Left ventricle myocardium superior (tissue), 1 donor: Measurements from ENCODE around the gene PI4KA. TPM values are rescaled to one million over a fixed set of nuclear protein-coding genes. Genes with fewer than 3 reads are reported as not detected.

Source experiments
- ATAC-seq: fragments of 200-7000 bp; cut with Tn5 transposase; one replicate; pipeline ENCODE4 v1.9.1; 2020; ENCODE audit warnings: mild to moderate bottlenecking, moderate library complexity
- DNase-seq: peaks from one replicate; pipeline ENCODE4 v3.0.0-alpha.2; 2020
- intact Hi-C: fragments of 100-400 bp; cut with micrococcal nuclease; formaldehyde crosslinking; loops from one replicate; pipeline ENCODE4 v1.11.0; 2022
- total RNA-seq: library from RNA; stranded (reverse); fragmentation: NEBNext Ultra II Directional; extraction: Animal tissue kit (Norgen Biotek cat#: 25700); gene quantifications from one replicate; pipeline ENCODE4 v1.2.1, GENCODE V29; 2021
- donor health status: DM: no; HTN: yes; CAD: no; lungs with severe emphysema.

Gene PI4KA
- total RNA-seq, 1 donor from 2014 or later = 46.2 TPM

GRCh38 chr22:20802922-20803553, 55.6 kb downstream of the PI4KA start:
- no peak for ATAC-seq
- no peak for DNase-seq
- intact Hi-C loops = no loop called here

DNA sequence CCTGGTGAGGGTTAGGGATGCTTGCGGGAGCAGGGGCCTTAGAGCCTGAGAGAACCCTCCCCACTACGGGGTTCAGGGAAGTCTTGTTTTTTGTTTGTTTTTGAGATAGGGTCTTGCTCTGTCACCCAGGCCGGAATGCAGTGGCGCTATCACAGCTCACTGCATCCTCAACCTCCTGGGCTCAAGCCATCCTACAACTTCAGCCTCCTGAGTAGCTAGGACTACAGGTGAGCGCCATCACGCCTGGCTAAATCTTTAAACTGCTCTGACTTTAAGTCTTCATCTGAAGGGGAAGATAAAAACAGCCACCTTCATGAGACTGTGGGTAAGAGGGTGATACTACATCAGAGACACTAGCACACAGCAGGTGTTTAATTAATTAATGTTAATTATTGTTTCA, 56.2 kb downstream of the PI4KA start:
- DNase-seq (no peak), ATAC-seq (no peak)
- intact Hi-C loops = no loop called here

- no peak for ATAC-seq
- intact Hi-C loops = no loop called here
- DNase-seq = no peak
These were observed 59.2 kb downstream of the PI4KA start for GRCh38 chr22:20799449-20799848.

DNA sequence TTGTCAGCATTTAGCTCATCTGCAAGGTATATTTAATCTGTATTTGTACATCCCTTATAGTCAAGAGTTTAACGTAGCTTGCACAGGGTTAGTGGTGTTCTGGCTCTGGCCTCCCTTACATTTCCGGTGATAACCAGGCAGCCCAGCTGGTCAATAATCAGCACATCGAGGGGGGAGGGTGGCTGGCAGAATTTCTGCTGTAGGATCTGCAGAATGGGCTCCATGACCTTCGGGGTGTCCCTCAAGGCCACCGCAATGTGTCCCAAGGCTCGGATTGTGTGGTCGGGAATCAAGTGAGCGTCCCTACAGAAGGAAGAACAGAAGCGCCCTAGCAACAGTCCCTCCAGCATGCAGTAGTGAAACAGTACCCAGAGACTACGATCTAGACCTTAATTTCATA, 59.6 kb downstream of the PI4KA start:
- intact Hi-C loops = no loop called here
- ATAC-seq (no peak), DNase-seq (no peak)

DNA sequence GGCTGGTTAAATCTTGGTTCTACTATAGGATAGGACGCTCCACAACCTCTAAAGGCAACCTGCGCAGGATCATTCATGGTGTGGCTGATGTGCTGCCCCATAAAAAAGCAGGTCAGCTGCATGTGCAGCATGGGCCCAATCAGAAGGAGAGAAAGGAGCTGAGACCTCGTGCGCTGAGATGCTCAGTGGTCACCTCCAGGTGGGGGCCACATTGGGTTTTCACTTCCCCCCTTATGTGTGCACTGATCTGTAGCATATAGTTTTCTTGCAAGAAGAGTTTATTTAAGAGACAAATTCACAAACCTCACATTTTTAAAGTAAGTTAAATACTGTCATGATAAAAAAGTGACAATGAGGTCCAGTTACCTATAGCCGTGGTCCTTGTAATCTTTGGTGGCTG, 60.4 kb downstream of the PI4KA start:
- no peak for DNase-seq
- intact Hi-C loops = no loop called here
- no peak for ATAC-seq

GRCh38 chr22:20796731-20797130, 61.9 kb downstream of the PI4KA start:
- DNase-seq (no peak), ATAC-seq (no peak)
- intact Hi-C loops = no loop called here

- ATAC-seq = no peak
- intact Hi-C loops = no loop called here
- no peak for DNase-seq
These were observed 63.8 kb downstream of the PI4KA start for GRCh38 chr22:20794650-20795413.

DNA sequence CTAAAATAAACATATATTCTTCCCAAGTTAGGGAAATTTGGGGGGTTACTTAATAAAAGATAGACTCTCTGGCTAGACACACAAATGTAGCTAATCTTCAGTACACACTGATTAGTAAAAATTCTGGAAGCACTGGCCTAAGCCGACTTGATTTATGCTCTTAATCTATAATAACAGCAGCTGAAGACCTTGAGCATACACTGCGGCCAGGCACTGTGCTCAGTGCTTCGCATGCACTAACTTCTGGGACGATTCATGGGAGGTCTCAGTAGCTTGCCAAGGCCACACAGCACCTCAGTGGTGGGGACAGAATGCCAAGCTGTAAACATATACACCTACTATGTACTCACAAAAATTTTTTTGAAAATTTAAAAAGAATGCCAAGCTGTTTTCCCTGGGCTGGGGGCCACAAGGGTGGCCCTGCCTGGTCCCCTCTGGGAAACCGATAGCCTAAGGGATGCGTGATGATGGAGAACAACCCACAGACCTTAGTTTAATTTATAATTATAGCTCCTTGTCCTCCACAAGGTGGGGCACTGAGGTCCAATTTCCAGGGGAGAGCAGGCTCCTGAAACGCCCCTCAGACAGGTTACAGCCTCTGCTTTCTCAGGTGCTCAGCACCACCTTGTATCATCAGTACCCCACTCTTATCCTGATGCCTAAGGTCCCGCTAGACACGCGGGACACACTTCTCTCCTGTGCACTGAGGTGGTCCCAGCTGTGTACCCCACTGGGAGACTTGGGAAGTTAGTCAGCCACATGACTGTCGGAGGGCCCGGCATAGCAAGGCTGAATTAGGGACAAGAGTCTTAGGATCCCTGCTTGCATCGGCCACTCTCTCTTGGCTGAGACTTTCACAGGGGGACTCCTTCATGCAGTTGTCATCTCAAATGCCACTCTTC, 64.6 kb downstream of the PI4KA start:
- ATAC-seq (no peak), DNase-seq (no peak)
- intact Hi-C loops = no loop called here

DNA sequence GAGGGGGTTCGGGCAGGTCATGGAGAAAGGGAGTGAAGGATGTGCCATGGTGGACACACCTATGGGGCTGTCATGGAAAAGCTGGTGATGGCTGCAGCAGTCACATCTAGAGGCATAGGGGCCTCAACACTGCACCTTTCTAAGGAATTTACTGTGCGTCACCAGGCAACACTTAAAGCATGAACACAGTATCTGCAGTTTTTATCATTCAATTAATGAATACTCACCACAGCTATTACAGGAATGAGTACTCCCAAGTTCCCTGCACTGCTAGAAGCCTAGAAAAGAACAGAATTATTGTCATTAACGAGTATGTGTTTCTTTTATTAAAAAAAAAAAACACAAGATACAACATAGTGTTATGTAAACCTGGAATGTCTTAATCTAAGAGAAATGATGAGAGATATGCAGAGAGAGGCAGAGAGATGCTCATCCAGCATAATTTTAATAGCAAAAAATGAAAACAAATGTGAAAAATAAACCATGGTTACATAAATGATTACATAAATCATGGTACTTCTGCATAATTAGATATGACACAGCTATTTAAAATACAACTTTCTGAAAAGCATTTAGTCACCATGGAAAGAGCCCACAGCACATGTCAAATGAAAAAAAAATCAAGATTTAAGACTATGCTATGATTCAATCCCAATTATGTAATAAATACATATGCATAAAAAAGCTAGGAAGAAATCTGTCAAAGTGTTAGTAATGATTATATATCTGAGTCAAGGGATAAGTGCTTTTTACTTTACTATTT, 65.5 kb downstream of the PI4KA start:
- intact Hi-C loops = no loop called here
- DNase-seq (no peak), ATAC-seq (no peak)

GRCh38 chr22:20792221-20792965, 66.2 kb downstream of the PI4KA start:
- intact Hi-C loops = no loop called here
- ATAC-seq (no peak), DNase-seq (no peak)

DNA sequence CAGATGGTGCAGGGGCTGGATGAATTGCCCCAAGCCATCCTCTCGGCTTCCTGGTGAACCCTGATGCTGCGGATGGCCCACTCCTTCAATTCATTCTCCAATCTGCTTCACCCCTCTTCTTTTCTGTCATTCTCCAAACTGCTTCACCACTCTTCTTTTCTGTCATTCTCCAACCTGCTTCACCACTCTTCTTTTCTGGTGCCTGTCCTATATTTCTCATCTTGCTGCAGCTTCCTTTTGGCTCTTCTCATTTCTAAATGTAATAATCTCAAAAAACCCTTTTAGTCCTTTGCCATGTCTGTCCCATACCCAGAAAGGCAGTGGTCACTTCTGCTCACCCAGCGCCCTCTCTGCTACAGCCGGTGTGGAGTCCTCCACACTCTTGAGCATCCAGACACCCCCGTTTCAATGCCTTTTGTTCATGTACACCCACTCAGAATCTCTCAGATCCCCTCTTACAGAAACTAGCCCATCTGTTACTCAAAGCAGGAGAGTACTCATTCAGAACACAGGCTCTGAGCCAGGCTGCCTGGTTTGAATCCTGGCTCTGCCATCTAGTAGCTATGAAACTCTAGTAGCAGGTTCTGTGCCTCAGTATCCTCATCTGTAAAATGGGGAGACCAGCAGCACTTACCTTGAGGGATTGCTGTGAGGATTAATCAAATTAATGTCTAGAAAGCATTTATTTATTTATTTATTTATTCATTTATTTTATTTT, 69.8 kb downstream of the PI4KA start:
- intact Hi-C loops = loop anchor here (10.0 kb wide), 1 partner anchor 1106 kb away; no protein-coding TSS in a partner anchor
- ATAC-seq (no peak), DNase-seq (no peak)

- ATAC-seq (no peak), DNase-seq (no peak)
- intact Hi-C loops = loop anchor here (10.0 kb wide), 1 partner anchor 1107 kb away; no protein-coding TSS in a partner anchor
These were observed 70.6 kb downstream of the PI4KA start for GRCh38 chr22:20787746-20788626.

DNA sequence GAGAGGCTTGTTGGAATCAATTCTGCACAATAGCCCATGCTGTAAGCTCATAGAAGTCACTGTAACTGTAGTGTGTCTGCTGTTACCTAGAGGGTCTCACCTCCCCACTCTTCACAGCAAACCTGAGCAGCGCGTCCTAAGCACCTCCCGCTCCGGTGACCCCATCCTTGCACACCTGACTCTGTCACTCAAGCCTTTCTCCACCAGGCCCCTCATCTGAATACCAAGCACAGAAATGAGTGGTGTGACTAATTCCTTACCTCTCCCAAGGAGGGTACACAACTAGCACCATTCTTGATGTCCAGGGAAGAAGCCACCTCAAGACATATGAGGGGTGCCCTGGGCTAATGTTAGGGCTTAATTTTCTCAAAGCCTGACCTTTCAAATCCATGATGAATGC, 71.4 kb downstream of the PI4KA start:
- DNase-seq (no peak), ATAC-seq (peak; percentile 3)
- intact Hi-C loops = loop anchor here (10.0 kb wide), 1 partner anchor 1108 kb away; no protein-coding TSS in a partner anchor

DNA sequence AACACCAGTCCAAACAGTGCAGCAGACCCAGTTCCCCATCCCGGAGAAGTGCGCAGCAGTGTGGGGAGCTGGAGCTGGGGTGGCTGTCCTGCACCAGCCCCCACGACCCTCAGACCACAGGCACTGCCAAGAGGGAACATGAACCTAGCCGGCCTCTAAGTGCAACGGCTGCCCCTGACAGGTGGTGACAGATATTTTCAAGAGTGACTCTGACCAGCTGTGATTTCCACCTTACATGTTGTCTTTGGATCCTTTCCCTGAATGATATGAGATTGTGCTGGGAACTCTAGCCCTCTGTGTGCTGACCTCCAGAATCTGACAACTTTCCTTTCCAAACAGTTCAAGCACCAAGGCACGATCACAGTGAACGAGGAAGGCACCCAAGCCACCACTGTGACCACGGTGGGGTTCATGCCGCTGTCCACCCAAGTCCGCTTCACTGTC, 72.1 kb downstream of the PI4KA start:
- peak; percentile 37 for DNase-seq
- intact Hi-C loops = loop anchor here (10.0 kb wide), 1 partner anchor 1108 kb away; no protein-coding TSS in a partner anchor

DNA sequence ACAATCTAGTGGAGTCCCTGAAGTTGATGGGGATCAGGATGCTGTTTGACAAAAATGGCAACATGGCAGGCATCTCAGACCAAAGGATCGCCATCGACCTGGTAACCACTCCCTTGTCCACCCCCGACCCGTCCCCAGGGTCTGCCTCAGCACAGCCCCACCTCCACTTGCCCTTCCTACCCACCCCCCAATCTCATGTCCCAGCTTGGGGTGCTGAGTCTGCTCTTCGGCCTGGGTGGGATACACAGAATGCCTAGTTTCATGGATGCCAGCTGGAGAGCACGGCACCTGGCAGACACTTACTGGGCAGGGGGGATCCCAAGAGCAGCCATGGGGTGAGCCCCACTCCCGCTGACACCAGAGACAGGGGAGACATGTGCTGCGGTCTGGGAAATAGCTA, 72.6 kb downstream of the PI4KA start:
- ATAC-seq = peak; percentile 7
- DNase-seq = no peak

More for the DNA sequence above, 72.1 kb downstream of the PI4KA start:
- ATAC-seq = peak; percentile 88

GRCh38 chr22:20785415-20785814, 73.2 kb downstream of the PI4KA start:
- intact Hi-C loops = loop anchor here (10.0 kb wide), 1 partner anchor 1109 kb away; no protein-coding TSS in a partner anchor
- DNase-seq (no peak), ATAC-seq (no peak)

More for the DNA sequence above, 72.6 kb downstream of the PI4KA start:
- intact Hi-C loops = loop anchor here (10.0 kb wide), 1 partner anchor 1109 kb away; no protein-coding TSS in a partner anchor
